Erythroblast (primary cell): ENCODE data around the gene TBXT.
"Not testable (repeated sequence)": the region's sequence is repeated elsewhere in the genome, so short reads cannot be mapped to it uniquely, and the experiment has no call there.

Experiments used
- DNase-seq, 2 experiments: peaks; one replicate each; lab custom pipeline; 2025; lab: John Stamatoyannopoulos, UW
- GATA1 ChIP-seq: IDR thresholded peaks from 2 replicates; pipeline ENCODE4 v1.6.1; 2011; ENCODE audit warnings: low read depth, mild to moderate bottlenecking, control low read depth, low read length, moderate library complexity
- POLR2A ChIP-seq: IDR thresholded peaks from 2 replicates; pipeline ENCODE4 v1.6.1; 2011; ENCODE audit warnings: mild to moderate bottlenecking, low read length

TBXT gene

GRCh38 chr6:166192557-166192956 is 24.9 kb upstream of the TBXT start:
- TF ChIP-seq POLR2A (no peak), GATA1 (no peak)
- no peak for DNase-seq

- no peak for DNase-seq
Measured at GRCh38 chr6:166192136-166192535, 24.5 kb upstream of the TBXT start.

DNA sequence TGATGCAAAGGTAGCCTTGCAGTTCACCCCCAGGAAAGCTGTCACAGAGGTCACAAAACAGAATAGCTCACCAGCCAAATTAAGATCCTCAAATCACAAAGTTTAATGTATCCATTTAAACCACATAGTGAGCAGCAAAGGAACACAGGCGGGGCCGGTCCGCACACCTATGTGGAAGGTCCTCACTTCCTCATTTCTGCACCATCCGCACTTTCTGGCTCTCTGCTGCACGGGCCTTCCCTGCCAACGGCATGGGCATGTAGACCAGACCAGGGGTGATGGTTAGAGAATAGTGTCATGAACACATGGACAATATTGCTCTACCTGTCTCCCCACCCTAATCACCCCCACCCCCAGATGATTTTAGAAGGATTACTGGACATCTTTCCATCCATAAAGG is 12.1 kb upstream of the TBXT start:
- no peak for DNase-seq
- TF ChIP-seq POLR2A (no peak), GATA1 (no peak)

More at GRCh38 chr6:166192136-166192535, 24.5 kb upstream of the TBXT start:
- TF ChIP-seq GATA1 (no peak), POLR2A (no peak)

DNA sequence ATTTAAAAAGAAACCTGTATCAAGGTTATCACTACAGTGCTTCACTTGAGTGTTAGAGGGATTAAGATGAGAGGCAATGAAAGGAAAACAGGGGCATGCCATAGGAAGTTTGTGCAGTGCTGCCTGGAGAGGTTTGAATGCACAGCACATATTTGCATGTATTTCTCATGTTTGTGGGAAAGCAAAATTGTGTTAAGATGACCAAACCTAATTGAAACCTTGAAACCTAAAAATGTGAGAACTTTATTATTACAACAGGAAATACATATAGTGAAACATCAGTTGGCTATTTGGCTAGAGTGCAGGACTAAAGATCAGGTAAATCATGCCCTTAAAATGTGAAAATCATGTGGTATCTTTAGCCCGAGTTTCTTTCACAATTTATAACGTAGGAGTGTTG is 8.5 kb upstream of the TBXT start:
- no peak for DNase-seq
- no peak for TF ChIP-seq GATA1

DNA sequence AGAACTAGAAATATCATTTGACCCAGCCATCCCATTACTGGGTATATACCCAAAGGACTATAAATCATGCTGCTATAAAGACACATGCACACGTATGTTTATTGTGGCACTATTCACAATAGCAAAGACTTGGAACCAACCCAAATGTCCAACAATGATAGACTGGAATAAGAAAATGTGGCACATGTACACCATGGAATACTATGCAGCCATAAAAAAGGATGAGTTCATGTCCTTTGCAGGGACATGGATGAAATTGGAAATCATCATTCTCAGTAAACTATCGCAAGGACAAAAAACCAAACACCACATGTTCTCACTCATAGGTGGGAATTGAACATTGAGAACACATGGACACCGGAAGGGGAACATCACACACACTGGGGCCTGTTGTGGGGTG is 7.4 kb upstream of the TBXT start:
- DNase-seq: not testable (repeated sequence)

DNA sequence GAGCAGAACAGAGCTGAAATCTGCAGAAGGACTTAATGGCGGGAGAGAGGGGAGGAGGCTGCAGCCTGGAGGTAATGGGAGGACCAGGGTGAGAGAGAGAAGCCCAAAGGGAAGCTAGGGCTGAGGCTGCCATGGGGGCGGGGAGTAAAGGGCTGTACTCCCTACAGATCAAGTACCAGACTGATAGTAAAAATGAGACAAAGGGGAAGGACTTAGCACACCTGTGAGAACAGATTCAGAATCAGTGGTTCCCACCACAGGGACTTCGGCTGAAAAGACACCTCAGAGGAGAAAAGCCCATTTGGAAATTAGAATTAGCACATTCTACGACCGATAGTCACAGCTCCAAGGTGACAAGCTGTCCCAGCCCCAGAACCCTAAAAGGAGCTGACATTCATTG is 6.4 kb upstream of the TBXT start:
- no peak for DNase-seq
- TF ChIP-seq GATA1 (no peak), POLR2A (no peak)

GRCh38 chr6:166173281-166173951 is 5.8 kb upstream of the TBXT start:
- no peak for DNase-seq
- TF ChIP-seq GATA1: no peak
- TF ChIP-seq POLR2A: no peak

GRCh38 chr6:166172546-166172945 is 4.9 kb upstream of the TBXT start:
- no peak for TF ChIP-seq POLR2A
- no peak for TF ChIP-seq GATA1
- no peak for DNase-seq

GRCh38 chr6:166169549-166170421 is 2.1 kb upstream of the TBXT start:
- TF ChIP-seq GATA1 (no peak), POLR2A (no peak)
- no peak for DNase-seq

DNA sequence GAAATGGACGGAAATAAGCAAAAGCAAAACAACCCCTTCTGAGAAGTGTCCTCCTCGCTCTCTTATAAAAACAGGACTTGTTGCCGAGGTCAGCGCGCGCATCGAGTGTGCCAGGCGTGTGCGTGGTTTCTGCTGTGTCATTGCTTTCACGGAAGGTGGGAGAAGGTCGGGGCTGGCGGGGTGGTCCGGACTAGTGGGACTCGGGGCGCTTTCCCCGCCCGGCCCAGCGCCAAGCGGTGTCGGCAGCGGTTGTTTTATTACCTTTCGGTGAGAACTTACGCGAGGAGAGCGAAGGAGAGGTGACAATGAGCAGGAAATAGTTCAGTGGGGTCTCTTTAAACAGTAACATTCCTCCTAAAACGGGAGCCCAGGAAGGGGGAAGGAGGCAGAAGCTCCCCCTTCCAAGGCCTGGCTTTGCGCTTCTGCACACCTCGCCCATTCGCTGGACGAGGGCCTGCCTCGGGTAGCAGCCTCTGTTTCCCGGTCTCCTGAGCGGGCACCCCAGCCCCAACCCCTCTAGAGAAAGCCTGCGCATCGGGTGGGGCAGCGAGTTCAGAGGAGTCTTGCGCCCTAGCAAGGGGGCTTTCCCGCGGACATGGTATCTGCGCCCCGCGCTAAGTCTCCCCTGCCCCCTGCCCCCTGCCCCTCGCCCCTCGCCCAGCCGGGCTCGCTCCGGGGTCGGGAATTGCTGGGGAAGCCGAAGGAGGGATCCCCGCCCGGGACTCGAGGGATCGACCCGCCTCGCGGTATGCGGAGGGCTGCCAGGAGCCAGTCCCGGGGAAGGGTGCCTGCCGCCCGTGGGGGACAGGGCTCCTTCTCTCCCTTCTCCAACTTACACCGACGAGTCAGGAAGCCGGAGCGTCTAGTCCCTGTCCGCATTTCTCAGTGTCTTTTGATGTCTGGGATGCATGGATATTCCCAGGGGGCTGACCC is 1.2 kb upstream of the TBXT start:
- TF ChIP-seq POLR2A (no peak), GATA1 (no peak)
- no peak for DNase-seq

DNA sequence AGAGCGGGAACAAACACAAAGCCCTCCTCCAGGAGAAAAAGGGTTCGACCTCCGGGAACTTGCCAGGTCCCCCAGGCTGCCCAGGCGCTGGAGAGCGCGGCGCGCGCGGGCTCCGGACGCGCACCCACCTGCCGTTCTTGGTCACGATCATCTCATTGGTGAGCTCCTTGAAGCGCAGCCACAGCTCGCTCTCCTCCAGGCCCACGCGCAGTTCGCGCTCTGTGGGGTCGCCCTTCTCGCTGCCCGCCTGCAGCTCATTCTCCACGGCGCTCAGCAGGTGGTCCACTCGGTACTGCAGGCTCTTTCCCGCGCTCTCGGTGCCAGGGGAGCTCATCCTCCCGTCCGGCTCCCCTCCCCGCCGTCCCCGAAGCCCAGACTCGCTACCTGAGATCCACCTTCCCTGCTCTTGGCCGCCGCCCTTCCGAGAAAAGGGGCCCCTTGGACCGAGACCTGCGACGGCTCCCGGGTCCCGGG is 356 bp downstream of the TBXT start:
- no peak for DNase-seq
- TF ChIP-seq GATA1: no peak
- TF ChIP-seq POLR2A: no peak

DNA sequence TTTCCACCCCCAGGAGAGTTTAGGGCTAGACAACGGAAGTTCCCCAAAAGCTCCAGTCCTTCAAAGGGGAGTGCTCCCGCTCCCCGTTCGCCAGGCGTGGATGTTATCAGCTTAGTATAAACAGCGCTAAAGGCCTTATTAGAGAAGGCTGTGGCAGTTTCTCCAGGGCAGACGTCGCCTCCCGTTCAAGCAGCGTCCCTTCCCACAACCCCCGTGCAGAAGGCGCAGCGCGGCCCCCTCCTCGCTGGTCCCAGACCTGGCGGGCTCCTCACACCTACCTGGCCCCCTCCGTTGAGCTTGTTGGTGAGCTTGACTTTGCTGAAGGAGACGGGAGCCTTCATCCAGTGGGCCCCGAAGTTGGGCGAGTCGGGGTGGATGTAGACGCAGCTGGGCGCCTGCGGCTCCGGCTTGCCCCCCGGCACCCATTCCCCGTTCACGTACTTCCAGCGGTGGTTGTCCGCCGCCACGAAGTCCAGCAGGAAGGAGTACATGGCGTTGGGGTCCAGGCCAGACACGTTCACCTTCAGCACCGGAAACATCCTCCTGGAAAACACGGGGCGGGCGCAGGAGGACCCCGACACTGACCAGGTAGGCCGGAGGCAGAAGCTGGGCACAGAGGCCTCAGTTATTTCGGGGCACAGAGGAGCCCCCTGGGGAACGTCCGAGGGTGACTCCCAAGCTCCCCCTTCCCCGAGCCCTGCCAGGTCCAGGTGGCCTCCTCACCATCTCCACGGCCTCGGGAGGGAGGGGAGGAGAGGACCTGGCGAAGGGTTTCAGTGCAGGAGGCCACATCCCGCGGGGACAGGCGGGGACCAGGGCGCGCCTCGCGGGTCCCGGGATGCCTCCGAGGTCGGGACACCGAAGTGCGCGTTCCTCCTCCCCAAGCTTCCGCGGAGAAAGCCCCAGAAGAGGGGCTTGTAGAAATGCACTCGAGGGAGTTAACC is 1.1 kb downstream of the TBXT start:
- no peak for DNase-seq
- no peak for TF ChIP-seq POLR2A
- TF ChIP-seq GATA1: no peak

GRCh38 chr6:166165558-166166313 is 1.9 kb downstream of the TBXT start:
- no peak for DNase-seq
- TF ChIP-seq GATA1 (no peak), POLR2A (no peak)
